Epithelial cell of esophagus (primary cell): ENCODE results near the gene MDK.

Experiments used
- DNase-seq: peaks from one replicate; pipeline ENCODE4 v3.0.0; 2010; ENCODE audit warnings: low read depth
- H3K4me3 ChIP-seq: 2 replicates; pipeline ENCODE4 v1.5.1; 2011; ENCODE audit warnings: mild to moderate bottlenecking, low read length, control low read depth
- TF ChIP-seq, protein P1 (sequence below): IDR thresholded peaks from 2 replicates; pipeline ENCODE4 v1.5.1; 2011; ENCODE audit warnings: low read depth, mild to moderate bottlenecking, low read length, control low read depth, inconsistent platforms; ENCODE audit not compliant: insufficient read depth; ENCODE audit errors: missing control alignments

MDK gene

DNA sequence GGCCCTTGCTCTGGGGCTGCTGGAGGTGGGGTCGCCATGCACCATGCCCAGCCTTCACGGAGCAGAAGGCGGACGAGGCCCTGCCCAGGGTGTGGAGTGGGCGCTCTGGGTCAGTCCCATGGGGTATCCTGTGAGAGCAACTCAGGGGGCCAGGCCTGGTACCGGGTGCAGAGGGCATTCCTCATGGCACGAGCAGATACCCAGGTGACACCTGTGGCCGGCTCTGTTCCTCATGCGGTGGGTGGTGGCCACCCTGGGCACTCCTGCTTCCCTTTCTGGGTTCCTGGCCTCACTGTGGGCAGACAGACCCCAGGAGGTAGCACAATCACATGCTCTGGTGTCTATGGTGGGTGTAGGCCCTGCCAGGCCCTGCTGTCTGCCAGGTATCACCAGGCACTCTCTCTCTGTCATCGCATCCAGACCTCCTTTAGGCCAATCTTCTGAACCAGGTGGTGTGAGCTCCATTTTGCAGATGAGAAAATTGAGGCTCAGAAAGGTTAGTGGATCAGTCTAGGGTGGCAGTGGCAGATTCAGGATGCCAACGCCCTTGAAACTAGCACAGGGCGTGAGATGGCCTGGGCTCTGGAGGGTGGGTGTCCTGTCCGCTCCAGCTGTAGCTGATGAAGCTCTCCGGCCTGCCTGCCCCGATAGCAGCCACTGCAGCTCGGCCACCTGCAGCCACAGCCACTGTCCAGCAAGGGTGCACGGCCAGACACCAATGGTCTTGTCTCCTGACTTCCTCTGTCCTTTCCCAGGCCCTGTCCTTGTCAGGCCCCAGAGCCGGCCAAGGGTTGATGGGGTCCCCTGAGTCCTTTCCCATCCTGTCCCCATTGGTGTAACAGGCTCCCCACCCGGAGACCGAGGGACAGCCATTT, 19.1 kb upstream of the MDK start:
- H3K4me3 ChIP-seq = no peak overlapping the region
- DNase-seq = no peak
- TF ChIP-seq, protein P1, sequence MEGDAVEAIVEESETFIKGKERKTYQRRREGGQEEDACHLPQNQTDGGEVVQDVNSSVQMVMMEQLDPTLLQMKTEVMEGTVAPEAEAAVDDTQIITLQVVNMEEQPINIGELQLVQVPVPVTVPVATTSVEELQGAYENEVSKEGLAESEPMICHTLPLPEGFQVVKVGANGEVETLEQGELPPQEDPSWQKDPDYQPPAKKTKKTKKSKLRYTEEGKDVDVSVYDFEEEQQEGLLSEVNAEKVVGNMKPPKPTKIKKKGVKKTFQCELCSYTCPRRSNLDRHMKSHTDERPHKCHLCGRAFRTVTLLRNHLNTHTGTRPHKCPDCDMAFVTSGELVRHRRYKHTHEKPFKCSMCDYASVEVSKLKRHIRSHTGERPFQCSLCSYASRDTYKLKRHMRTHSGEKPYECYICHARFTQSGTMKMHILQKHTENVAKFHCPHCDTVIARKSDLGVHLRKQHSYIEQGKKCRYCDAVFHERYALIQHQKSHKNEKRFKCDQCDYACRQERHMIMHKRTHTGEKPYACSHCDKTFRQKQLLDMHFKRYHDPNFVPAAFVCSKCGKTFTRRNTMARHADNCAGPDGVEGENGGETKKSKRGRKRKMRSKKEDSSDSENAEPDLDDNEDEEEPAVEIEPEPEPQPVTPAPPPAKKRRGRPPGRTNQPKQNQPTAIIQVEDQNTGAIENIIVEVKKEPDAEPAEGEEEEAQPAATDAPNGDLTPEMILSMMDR = no peak

DNA sequence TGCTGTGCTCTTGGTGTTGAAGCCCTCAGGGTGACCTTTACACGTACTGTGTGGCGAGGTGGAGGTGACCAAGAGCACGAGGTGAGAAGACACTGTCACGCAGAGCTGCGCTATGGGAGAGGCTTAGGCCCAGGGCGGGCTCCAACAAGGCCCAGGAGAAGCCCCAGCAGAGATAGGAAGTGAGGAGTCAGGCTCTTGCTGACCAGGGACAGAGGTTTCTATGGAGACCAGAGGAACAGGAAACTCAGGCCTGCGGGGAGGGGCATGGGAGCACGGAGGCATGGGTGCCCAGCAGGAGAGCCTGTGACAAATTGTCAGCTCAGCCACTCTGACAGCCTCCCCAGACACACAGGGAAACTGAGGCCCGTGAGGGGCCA, 18.4 kb upstream of the MDK start:
- H3K4me3 ChIP-seq = no peak overlapping the region
- TF ChIP-seq, protein P1 = no peak
- DNase-seq = peak; percentile 59

- DNase-seq = peak; percentile 79
- TF ChIP-seq, protein P1 = no peak
- H3K4me3 ChIP-seq = no peak overlapping the region
Observed at GRCh38 chr11:46363455-46364005, 17.9 kb upstream of the MDK start.

- DNase-seq = peak; percentile 36
- TF ChIP-seq, protein P1 = no peak
- H3K4me3 ChIP-seq = no peak overlapping the region
Observed at GRCh38 chr11:46364056-46364455, 17.4 kb upstream of the MDK start.

DNA sequence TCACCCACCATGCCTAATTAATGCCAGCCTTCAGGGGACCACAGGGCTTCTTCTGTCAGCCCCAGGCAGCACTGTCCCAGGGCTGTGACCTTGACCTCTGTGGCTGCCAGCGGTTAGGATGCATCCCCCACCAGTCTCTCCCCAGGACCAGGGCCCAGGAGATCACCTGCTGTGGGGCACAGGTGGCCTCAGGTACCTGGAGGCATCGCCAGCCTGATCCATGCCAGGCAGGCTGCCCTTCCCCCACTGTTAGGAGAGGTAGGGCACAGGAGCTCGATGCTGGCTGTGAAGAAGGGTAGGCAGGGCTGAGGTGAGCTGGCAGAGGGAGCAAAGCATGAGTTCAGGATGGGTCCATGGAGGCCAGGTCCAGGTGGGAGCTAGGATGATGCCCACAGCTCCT, 16.7 kb upstream of the MDK start:
- DNase-seq = no peak
- no peak overlapping the region for H3K4me3 ChIP-seq
- TF ChIP-seq, protein P1 = no peak

DNA sequence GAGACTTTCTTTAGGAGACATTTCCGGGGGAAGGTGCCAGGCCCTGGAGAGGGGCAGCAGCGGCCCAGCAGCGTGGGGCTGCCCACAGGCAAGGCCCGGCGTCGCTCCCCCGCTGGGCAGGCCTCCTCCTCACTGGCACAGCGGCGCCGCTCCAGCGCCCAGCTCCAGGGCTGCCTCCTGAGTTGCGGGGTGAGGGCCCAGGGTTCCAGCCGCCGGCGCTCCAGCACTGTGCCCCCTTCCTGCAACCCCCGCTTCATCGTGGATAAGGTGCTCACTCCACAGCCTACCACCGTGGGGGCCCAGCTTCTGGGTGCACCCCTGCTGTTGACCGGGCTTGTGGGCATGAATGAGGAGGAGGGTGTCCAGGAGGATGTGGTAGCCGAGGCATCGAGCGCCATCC, 15.2 kb upstream of the MDK start:
- no peak overlapping the region for H3K4me3 ChIP-seq
- DNase-seq = no peak
- TF ChIP-seq, protein P1 = no peak
